GM19238 (cell line): ENCODE results near the gene UGT3A2.

ENCODE experiments used
- DNase-seq: peaks from one replicate; pipeline ENCODE4 v3.0.0; 2011; ENCODE audit warnings: low spot score; ENCODE audit not compliant: insufficient read length

UGT3A2 gene

DNA sequence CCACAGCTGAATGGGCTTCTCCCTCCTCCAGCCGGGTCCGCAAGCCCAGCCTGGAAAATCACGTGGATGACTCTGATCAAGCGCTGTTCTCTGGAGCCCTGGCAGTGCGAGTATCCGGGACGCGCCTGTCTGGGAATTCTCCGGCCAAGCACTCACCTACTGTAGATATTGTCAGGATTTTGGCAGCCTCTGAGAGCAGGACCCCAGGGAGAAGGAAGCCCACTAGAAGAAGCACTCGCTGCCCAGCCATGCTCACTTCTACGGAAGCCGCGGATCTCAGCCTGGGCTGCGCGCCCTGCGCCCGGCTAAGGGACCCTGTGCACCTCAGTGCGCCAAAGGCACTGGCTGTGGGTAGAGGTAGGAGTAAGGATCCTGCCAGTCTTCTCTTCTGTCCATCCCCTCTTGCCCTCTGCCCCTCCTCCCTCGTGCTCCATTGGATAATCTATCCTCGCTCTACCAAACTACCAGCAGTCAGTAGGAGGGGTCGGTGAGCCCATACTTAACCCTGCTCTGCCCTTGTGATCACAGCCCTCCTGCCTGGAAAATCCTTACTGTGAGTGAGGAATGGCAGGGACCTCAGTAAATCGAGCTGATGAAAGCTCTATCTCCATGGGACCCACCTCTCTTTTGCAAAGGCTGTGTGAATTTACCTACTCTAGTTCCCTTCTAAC, at the start of gene UGT3A2:
UGT3A2 (minus strand) TSS at position 343 of the 671 bp plus-strand sequence; CDS start at position 250, 93 bp downstream.
- DNase-seq = no peak

GRCh38 chr5:36111238-36111637, 44.6 kb upstream of the UGT3A2 start:
- no peak for DNase-seq

DNA sequence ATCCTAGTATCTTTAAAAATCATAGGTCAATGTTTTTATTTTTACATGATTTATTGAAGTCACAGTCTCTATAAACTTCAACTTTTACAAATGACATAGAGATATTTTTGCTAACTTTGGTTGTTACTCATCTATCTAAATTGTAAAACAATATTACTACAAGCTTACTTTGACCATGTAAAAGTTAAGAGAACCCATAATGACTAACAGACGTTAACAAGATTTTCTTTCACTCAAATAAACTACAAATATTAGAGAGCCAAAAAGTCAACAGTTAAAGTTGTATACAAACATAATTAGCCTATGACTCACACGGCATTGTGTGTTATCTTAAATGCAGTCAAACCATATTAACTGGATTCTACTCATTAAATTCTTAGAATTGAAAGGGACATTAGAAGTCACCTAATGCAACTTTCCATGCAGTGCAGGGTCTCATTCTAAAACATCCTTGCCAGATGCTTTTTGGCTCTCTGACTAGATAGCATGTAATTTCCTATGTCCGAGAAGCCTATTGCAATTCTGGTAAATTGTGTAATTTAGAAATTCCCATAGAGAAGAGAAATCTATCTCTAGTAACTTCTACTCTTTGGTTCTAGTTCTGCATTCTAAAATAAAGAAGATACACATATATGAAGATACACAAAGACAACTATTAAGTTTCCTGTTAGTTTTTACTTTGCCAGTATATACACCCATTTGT, 42.2 kb upstream of the UGT3A2 start:
- no peak for DNase-seq

- no peak for DNase-seq
Observed at GRCh38 chr5:36105819-36106218, 39.1 kb upstream of the UGT3A2 start.

DNA sequence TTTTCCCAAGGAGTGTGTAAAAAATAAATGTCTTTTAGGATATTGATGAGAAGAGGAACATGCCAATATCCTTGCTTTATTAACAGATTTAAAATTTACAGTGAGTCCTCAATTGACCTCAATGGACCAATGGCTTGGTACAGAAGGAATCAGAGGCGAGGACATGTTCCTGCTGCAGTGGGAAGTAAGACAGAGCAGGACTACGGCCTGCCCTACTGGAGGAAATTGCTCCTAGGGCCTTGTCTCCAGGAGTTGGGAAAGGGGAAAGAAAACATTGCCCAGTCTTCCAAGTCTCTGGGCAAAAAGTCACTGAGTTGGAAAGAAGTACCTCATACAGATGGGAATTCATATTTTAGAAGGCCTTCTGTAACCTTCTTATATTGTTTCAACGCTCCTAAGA, 33.1 kb upstream of the UGT3A2 start:
- no peak for DNase-seq

- DNase-seq = no peak
Observed at GRCh38 chr5:36096486-36096885, 29.8 kb upstream of the UGT3A2 start.

GRCh38 chr5:36089989-36090388, 23.3 kb upstream of the UGT3A2 start:
- no peak for DNase-seq

GRCh38 chr5:36079200-36079781, 12.6 kb upstream of the UGT3A2 start:
- DNase-seq = peak; percentile 25

DNA sequence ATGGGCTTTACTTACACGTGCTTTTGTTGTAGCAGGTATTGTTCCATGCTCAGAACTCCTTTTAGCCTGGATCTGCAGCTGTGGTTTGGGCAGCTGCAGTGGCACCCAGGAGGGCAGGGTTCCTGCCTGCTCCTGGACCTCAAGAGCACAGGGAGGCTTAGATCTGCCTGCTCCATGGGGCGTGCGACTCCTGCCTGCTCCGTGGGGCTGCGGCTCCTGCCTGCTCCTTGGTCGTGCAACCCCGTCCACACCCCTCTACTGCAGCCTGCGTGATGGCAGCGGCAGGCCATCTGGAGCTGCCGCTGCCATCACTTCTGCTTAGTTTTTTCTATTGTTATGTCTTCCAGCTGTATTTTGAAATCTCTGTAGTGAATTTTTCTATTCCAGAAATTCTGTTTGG, 11.7 kb upstream of the UGT3A2 start:
- no peak for DNase-seq

- DNase-seq = peak; percentile 19
Observed at GRCh38 chr5:36073595-36074216, 7.0 kb upstream of the UGT3A2 start.

DNA sequence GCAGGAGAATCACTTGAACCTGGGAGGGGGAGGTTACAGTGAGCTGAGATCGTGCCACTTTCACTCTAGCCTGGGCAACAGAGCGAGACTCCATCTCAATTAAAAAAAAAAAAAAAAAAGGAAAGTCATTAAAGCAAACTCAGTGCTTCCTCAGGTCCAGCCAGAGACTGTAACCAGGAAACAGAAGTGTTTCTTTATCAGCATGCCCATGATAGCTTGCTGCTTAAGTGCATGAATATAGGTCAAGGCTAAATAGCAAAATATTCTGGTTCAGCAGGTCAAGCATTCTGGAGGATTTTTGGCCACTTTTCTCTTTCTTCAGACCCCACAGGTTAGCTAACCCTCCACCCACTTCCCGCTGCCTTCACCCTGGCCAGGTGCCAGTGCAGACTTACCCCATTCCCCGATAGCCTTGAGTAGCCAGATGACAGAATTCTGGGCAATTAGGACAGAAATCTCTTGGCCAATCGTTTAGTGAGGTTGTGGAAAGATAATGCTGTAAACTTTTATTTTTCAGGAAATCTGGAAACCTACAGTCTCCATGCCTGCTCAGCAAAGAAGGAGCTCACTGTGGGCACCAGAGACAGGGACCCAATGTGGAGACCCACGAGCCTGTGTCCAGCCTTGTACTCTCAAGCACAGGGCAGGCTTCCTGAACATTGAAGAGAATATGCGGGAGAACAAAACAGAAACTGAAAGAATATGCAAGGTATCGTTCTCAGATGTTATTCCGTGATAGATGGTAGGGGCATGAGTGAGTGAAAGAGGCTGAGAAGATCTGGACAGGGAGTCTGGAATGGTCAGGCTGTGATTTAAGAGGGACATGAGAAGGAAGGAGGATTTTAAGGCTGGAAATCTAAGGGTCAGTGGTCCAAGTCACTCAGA, 4.2 kb upstream of the UGT3A2 start:
- no peak for DNase-seq

- DNase-seq = no peak
Observed at GRCh38 chr5:36068751-36069281, 2.1 kb upstream of the UGT3A2 start.

GRCh38 chr5:36066001-36066539, 612 bp downstream of the UGT3A2 start:
- no peak for DNase-seq

DNA sequence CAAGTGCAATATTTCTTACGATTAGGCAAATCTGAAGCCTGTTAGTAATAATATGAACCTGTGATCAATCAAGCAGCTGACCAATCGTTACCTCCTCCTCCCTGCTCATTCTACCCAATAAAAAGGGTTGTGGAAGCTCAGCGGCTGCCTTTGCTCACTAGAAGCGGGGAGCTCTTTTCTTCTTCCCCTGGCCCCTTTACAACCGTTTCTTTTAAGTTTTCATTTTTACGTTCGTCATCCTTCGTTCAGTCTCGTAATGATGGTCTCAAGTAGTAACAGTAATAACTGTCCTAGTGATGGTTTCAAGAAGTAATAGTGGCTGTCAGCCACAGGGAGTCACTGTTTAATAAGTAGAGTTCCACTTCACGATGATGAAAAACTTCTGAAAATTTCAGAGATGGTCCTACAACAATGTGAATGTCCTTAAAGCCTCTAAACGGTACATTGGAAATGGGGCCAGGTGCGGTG, 6.2 kb downstream of the UGT3A2 start:
- no peak for DNase-seq

GRCh38 chr5:36059571-36060419, 6.9 kb downstream of the UGT3A2 start:
- no peak for DNase-seq

GRCh38 chr5:36058776-36059175, 7.9 kb downstream of the UGT3A2 start:
- no peak for DNase-seq

- DNase-seq = no peak
Observed at GRCh38 chr5:36057386-36057785, 9.3 kb downstream of the UGT3A2 start.

- no peak for DNase-seq
Observed at GRCh38 chr5:36056422-36056821, 10.3 kb downstream of the UGT3A2 start.

DNA sequence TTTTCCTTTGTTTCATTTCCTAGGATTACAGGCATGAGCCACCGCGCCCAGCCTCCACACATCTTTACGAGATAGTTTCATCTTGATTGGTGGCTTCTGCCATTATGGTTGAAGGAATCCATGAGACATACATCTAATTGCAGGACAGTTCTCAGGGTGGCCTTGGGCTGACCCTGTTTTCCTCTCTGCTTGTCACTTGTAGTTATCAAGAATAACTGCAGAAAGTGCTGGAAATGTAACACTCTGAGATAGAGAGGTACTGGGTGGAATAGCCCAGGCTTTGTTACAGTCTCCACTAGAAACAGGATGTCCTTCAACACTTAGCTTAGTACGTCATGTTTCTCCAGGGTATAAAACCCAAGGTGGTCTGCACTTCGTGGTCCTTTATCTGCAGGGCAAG, 10.7 kb downstream of the UGT3A2 start:
- DNase-seq = no peak

DNA sequence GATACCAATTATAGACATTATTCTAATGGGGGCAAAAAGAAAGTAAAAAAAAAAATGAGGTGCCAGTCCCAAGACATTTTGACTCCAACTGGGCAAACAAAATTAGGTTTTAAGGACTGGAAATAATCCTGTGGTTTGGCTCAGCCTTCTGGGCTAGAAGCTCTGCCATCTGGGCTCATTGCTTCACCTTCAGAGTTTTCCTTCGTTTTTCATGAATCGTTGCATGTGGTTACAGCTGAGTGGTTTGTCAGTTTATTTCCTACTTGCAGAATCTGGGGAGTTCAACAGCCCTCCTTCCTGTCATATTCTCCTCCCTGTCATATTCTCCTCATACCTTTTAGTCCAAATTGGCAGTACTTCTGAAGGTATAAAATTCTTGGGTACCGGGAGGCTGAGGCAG, 12.0 kb downstream of the UGT3A2 start:
- DNase-seq = no peak
